Measurements from ENCODE around the gene MLF2.
A peak's percentile ranks its signal among the peaks of the same experiment; 100 is the strongest.

Gene MLF2

DNA sequence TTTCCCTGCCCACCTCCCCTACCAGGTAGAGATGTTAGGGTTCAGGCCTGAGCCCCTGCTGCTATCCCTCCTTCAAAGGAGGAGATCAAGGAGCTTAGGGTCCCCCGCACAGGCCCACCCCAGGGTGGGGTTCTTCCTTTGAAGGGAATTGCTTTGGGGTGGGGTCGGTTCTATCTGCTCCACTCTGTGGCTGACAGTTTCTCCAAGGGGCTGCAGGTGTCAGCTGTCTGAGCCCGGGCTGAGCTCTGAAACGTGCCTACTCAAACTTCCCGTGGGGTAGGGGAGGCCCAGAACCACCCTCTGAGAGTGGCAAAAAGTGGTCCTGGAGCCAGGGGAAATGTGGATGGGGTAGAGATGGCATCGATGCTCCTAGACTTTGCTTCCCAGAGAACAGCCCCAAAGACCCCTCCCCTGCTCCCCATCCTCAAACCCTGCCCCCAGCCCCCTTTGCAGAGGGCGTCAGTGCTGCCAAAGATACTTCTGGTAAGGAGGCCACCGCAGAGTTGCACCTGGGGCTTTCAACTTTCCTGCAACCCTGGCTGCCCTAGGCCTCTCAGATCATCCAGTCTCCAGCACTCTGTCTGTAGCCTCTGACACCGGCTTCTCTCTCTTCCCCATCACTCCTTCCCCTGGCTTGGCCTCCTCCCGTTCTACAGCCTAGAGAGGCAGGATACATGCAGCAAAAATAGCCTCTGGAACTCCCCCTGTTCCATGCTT is 30.1 kb upstream of the MLF2 start:
- Mint-ChIP-seq H3K4me3 (peak overlapping the region; percentile 50), H3K27ac (no peak overlapping the region), H3K4me1 (peaks cover 83% of the 10 kb centered on the region), H3K36me3 (ENCODE audit: low read depth) (peaks cover 9% of the 10 kb centered on the region), H3K27me3 (peaks cover 2% of the 10 kb centered on the region), H3K9me3 (no peaks in the 10 kb centered on the region)
- DNase-seq: no peak
- no peak for ATAC-seq

GRCh38 chr12:6782119-6782518 is 29.2 kb upstream of the MLF2 start:
- Mint-ChIP-seq H3K4me1 (peaks cover 90% of the 10 kb centered on the region), H3K36me3 (ENCODE audit: low read depth) (peaks cover 17% of the 10 kb centered on the region), H3K4me3 (peak overlapping the region; percentile 77), H3K27me3 (peaks cover 2% of the 10 kb centered on the region), H3K27ac (peak overlapping the region; percentile 68), H3K9me3 (no peaks in the 10 kb centered on the region)
- no peak for ATAC-seq
- no peak for DNase-seq

GRCh38 chr12:6780573-6780972 is 27.6 kb upstream of the MLF2 start:
- H3K9me3 Mint-ChIP-seq: no peaks in the 10 kb centered on the region
- peak overlapping the region; percentile 92 for H3K27ac Mint-ChIP-seq
- H3K36me3 Mint-ChIP-seq (ENCODE audit: low read depth): peaks cover 31% of the 10 kb centered on the region
- DNase-seq (peak; percentile 51), ATAC-seq (peak; percentile 80)
- peak overlapping the region; percentile 77 for H3K4me3 Mint-ChIP-seq
- H3K27me3 Mint-ChIP-seq: peaks cover 2% of the 10 kb centered on the region
- H3K4me1 Mint-ChIP-seq: peaks cover 91% of the 10 kb centered on the region

- DNase-seq: peak; percentile 24
- H3K27ac Mint-ChIP-seq: peak overlapping the region; percentile 92
- peaks cover 2% of the 10 kb centered on the region for H3K27me3 Mint-ChIP-seq
- H3K9me3 Mint-ChIP-seq: no peaks in the 10 kb centered on the region
- peak overlapping the region; percentile 77 for H3K4me3 Mint-ChIP-seq
- peaks cover 92% of the 10 kb centered on the region for H3K4me1 Mint-ChIP-seq
- ATAC-seq: peak; percentile 23
- H3K36me3 Mint-ChIP-seq (ENCODE audit: low read depth): peaks cover 38% of the 10 kb centered on the region
Measured at GRCh38 chr12:6779708-6780432, 26.9 kb upstream of the MLF2 start.

DNA sequence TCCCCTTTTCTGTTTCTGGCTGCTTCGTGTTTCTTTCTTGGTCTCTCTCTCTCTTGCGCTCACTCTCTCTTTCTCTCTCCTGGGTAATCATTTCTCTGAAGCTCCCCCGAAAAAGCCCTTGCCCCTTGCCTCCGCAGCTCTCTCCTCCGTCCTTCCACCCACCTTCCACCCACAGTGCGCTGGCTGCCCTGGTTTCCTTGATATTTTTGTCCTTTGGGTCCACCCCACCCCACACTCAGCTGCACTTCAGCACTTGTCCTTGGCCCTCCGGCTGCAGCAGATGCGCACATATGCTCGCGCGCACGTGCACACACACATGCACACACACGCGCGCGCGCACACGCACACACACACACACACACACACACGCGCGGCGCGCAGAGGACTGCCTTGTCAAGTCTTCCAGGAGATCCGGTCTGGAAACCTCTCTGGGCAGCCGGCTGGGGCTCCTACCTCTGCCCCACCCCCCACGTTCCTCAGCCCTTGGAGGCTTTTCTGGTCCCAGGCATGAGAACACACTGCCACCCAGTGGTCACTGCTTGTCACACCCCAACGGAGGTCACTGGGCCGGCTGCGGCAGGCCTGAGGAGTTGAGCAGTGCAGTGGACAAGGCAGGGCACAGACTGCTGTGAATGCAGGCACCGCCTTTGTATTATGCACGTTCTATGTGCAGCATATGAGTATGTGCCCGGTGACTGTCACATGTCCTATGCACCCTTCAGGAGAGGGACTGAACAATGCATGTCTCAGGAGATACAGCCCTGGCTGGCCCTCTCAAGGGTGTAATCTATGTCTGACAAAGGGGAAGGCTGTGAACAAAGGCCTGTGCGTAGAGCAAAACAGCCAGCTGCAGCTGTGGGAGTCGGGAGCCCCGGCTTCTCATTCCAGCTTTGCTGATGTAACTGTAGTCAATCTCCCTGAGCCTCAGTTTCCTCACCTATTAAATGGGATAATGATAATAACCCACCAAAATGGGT is 25.9 kb upstream of the MLF2 start:
- Mint-ChIP-seq H3K4me3 (peak overlapping the region; percentile 98), H3K9me3 (no peaks in the 10 kb centered on the region), H3K27ac (peak overlapping the region; percentile 92), H3K36me3 (ENCODE audit: low read depth) (peaks cover 47% of the 10 kb centered on the region), H3K4me1 (peaks cover 90% of the 10 kb centered on the region), H3K27me3 (peaks cover 7% of the 10 kb centered on the region)
- peak; percentile 94 for DNase-seq
- peak; percentile 30 for ATAC-seq

DNA sequence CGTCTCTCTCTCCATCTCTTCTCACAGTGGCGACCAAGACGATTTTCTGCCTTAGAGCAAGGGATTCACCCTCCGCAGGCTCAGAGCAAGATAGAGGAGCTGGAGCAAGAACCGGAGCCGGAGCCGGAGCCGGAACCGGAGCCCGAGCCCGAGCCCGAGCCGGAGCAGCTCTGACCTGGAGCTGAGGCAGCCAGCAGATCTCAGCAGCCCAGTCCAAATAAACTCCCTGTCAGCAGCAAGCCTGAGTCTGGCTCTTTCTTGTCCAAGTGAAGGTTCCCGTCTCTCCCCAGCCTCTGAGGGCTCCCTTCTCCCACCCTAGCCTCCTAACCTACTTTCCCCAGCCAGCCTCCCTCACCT is 25.3 kb upstream of the MLF2 start:
- peaks cover 86% of the 10 kb centered on the region for H3K4me1 Mint-ChIP-seq
- peaks cover 9% of the 10 kb centered on the region for H3K27me3 Mint-ChIP-seq
- peaks cover 49% of the 10 kb centered on the region for H3K36me3 Mint-ChIP-seq (ENCODE audit: low read depth)
- no peaks in the 10 kb centered on the region for H3K9me3 Mint-ChIP-seq
- DNase-seq (no peak), ATAC-seq (no peak)
- peak overlapping the region; percentile 92 for H3K27ac Mint-ChIP-seq
- peak overlapping the region; percentile 98 for H3K4me3 Mint-ChIP-seq

DNA sequence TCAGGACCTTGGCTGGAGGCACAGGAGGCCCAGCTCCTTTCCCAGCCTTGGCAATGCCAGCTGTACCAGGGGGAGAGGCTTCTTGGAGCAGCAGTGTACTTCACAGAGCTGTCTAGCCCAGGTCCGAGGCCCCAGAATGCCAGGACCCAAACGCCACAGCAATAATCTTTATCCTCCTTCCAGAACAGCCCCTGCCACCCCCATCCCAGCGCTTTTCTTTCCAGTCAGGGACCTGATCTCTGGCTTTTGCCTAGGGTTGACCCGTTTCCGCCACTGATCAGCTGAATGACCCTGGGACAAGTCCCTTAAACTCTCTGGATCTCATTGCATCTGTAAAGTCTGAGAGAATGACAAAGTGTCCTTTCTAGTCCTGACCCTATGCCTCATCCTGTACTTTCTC is 24.4 kb upstream of the MLF2 start:
- Mint-ChIP-seq H3K27ac (peak overlapping the region; percentile 92), H3K9me3 (no peaks in the 10 kb centered on the region), H3K27me3 (peaks cover 10% of the 10 kb centered on the region), H3K4me3 (peak overlapping the region; percentile 98), H3K36me3 (ENCODE audit: low read depth) (peaks cover 51% of the 10 kb centered on the region), H3K4me1 (peaks cover 84% of the 10 kb centered on the region)
- DNase-seq: no peak
- no peak for ATAC-seq

DNA sequence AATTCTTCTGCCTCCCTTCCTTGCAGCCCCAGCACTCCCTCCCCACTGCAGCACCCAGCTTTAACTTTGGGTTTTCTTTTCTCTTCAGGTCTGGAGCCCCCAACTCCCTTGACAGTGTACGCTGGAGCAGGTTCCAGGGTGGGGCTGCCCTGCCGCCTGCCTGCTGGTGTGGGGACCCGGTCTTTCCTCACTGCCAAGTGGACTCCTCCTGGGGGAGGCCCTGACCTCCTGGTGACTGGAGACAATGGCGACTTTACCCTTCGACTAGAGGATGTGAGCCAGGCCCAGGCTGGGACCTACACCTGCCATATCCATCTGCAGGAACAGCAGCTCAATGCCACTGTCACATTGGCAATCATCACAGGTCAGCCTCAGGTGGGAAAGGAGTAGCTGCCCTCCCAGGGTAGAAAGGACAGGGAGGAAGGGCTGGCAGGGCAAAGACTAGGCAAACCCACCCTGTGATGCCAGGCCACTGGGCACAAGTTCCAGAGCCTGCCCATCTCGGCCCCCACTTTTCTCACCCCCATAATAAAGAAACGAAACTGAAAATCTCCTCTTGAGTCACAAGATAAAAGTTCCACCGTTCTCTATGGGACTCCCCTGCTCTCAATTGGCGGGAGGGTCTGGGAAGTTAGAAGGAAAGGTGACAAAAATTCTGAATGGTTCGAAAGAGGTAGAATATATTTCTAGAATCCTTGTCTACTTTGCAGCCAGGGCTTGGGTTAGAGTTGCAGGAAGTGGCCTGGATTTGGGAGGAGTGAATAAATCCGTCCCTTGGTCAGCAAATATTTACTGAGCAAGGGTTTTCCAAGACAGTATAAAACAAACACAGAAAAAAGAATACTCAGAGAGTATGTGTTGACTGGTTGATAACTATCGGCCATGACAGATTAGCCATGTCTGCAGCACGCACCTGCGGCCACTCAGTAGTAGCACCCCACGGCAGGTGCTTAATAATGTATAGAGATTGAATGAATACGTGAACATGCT is 22.5 kb upstream of the MLF2 start:
- DNase-seq (no peak), ATAC-seq (no peak)
- H3K36me3 Mint-ChIP-seq (ENCODE audit: low read depth): peaks cover 58% of the 10 kb centered on the region
- H3K4me1 Mint-ChIP-seq: peaks cover 86% of the 10 kb centered on the region
- no peaks in the 10 kb centered on the region for H3K9me3 Mint-ChIP-seq
- H3K27me3 Mint-ChIP-seq: peaks cover 11% of the 10 kb centered on the region
- peak overlapping the region; percentile 97 for H3K27ac Mint-ChIP-seq
- H3K4me3 Mint-ChIP-seq: peak overlapping the region; percentile 98

- ATAC-seq: peak; percentile 55
- H3K4me1 Mint-ChIP-seq: peaks cover 82% of the 10 kb centered on the region
- H3K27me3 Mint-ChIP-seq: peaks cover 12% of the 10 kb centered on the region
- peak overlapping the region; percentile 98 for H3K4me3 Mint-ChIP-seq
- DNase-seq: peak; percentile 64
- H3K36me3 Mint-ChIP-seq (ENCODE audit: low read depth): peaks cover 58% of the 10 kb centered on the region
- peak overlapping the region; percentile 97 for H3K27ac Mint-ChIP-seq
- no peaks in the 10 kb centered on the region for H3K9me3 Mint-ChIP-seq
Measured at GRCh38 chr12:6774499-6775062, 21.6 kb upstream of the MLF2 start.

DNA sequence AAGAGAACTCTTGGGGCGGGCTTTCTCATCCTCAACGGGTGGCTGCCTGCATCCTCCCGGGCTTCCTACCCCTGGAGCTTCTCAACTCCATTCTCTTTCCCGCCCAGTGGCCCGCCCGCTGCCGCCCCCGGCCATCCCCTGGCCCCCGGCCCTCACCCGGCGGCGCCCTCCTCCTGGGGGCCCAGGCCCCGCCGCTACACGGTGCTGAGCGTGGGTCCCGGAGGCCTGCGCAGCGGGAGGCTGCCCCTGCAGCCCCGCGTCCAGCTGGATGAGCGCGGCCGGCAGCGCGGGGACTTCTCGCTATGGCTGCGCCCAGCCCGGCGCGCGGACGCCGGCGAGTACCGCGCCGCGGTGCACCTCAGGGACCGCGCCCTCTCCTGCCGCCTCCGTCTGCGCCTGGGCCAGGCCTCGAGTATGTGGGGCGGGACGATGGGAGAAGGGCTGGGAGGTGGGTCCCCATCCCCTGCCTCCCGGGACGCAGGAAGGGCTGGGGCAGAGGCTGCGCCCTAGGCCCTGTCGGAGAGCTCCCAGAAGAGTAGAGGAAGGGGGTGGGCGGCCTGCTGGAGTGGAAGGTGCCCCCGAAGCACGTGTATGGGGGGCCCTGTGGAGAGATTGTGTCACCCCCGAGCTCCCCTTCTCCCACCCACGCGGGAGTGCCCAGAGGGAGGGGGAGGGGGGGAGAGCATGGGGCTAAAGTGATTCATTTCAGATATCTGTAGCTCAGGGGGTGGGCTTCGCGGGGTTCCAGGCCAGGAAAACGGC is 20.8 kb upstream of the MLF2 start:
- Mint-ChIP-seq H3K27me3 (peaks cover 20% of the 10 kb centered on the region), H3K9me3 (no peaks in the 10 kb centered on the region), H3K4me1 (peaks cover 79% of the 10 kb centered on the region), H3K36me3 (ENCODE audit: low read depth) (peaks cover 57% of the 10 kb centered on the region), H3K27ac (peak overlapping the region; percentile 97), H3K4me3 (peak overlapping the region; percentile 98)
- peak; percentile 85 for DNase-seq
- peak; percentile 34 for ATAC-seq

DNA sequence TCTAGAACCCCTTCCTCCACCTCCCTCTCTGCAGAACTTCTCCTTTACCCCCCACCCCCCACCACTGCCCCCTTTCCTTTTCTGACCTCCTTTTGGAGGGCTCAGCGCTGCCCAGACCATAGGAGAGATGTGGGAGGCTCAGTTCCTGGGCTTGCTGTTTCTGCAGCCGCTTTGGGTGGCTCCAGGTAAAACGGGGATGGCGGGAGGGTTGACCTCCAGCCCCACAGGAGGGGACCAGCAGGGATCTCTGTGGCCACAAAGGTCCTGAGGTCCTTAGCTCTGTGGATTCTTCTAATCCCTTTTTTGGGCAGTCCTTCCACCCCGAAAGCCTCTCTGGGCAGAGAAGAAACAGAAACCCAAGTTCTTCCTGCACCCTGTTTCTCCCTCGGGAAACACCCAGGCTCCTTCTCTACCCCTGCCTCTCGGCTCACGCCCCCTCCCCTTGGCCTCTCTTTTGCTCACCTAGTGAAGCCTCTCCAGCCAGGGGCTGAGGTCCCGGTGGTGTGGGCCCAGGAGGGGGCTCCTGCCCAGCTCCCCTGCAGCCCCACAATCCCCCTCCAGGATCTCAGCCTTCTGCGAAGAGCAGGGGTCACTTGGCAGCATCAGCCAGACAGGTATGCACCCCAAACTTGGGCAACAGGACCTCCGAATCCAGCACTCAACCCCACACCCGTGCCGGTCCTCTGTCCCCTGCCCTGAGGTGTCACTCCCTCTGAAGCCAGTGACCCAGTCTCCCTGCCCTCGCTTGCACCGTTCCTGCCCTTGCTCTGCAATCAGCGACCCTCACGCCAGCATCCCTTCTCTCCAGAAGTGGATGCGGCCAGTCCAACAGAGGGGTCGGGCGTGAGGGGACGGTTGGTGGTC is 20.0 kb upstream of the MLF2 start:
- Mint-ChIP-seq H3K9me3 (no peaks in the 10 kb centered on the region), H3K27me3 (peaks cover 24% of the 10 kb centered on the region), H3K4me1 (peaks cover 78% of the 10 kb centered on the region), H3K27ac (peak overlapping the region; percentile 86), H3K4me3 (peak overlapping the region; percentile 98), H3K36me3 (ENCODE audit: low read depth) (peaks cover 49% of the 10 kb centered on the region)
- ATAC-seq: no peak
- DNase-seq: no peak

DNA sequence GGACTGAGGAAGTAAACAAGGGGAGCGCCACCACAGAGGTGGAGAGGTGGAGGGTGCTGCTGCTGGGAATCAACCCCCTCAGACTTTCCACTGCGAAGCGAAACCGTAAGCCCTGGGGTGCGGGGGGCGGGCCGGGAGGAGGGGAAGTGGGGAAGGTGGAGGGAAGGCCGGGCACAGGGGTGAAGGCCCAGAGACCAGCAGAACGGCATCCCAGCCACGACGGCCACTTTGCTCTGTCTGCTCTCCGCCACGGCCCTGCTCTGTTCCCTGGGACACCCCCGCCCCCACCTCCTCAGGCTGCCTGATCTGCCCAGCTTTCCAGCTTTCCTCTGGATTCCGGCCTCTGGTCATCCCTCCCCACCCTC is 19.4 kb upstream of the MLF2 start, which contains the start of gene LAG3:
Gene LAG3 (plus strand): TSS at position 190 of the 365 bp plus-strand sequence. CDS start 333 bp downstream, outside the sequence.
- Mint-ChIP-seq H3K27ac (peak within 1 kb of the TSS; percentile 86), H3K27me3 (peaks cover 28% of the 10 kb centered on the region), H3K9me3 (no peaks in the 10 kb centered on the region), H3K36me3 (ENCODE audit: low read depth) (peaks cover 43% of the 10 kb centered on the region), H3K4me1 (peaks cover 76% of the 10 kb centered on the region), H3K4me3 (peak within 1 kb of the TSS; percentile 98)
- ATAC-seq (peak; percentile 57), DNase-seq (peak; percentile 84)

Measured in activated naive CD8-positive, alpha-beta T cell treated with anti-CD3 and anti-CD28 coated beads, Interleukin-2, amount 50 U/mL, for 24 hours (primary cell).